NCI-H187 (cell line): ENCODE data around the gene ZFPL1.
A peak's percentile ranks its signal among the peaks of the same experiment; 100 is the strongest.

Experiments used
- DNase-seq, 2 experiments: peaks; one replicate each; lab custom pipeline; 2025; lab: John Stamatoyannopoulos, UW

Gene ZFPL1

DNA sequence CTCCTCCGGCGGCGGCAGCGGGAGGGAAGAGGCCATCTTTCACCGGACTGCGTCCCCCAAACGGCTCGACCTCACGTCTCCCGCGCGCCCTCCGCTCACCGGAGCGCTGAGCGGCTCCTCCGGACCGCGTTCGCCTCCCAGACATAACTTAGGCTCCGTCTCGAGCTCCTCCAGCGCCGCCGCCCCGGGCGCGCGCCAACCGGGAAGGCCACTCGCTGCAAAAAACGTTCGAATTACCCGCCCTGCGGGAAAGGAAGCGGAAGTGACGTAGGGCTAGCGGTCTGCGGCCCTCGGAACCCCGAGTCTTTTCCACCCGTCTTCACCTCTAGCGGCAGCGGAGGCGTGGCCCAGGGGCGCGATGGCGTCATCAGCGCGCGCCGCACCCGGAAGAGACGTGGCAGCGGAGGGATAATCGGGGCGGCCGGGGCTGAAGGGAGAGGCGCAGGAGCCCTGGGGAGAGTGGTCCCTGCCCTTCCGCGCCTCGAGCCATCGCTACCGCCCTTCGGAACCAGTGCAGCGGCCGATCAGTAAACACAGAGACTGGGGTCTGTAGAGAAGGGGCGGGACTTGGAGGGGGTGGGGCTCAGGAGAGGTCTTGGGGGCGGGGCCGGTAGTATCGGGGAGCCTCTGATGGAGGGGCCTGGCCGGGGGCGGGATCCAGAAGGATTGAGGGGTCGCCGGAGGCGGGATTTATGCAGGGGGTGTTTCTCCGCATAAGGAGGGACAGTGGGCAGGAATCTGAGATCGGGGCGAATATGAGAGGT is at the start of gene ZFPL1, which contains the start of gene CDCA5:
TSS of gene ZFPL1 (plus strand) at position 389 of the 764 bp plus-strand sequence. CDS start 477 bp downstream, outside the sequence.
TSS of gene CDCA5 (minus strand) at position 207 of the 764 bp plus-strand sequence. CDS start at position 145, 62 bp downstream.
- DNase-seq: peak; percentile 84 to 86

DNA sequence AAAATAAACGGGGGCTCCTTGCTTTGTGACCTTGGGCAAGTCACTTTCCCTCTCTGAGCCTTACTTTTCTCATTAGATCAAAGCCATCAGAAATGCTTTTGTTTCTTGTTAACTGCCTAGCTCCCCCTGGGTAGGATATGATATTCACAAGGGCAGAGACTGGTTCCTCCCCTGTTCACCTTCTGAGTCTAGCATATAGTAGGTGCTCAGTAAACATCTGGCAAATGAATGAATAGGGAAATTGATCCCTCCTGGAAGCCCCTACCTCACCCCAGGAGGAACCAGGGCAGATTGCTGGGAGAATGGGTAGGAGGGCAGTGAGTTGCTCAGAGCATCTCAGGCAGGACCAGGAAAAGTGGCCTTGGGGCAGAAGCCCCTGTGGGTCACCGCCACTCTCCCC is 49.6 kb upstream of the ZFPL1 start:
- no peak for DNase-seq

- DNase-seq: no peak
Measured at GRCh38 chr11:65035579-65035978, 48.4 kb upstream of the ZFPL1 start.

GRCh38 chr11:65036931-65037330 is 47.1 kb upstream of the ZFPL1 start:
- DNase-seq: no peak

GRCh38 chr11:65040520-65040846 is 43.5 kb upstream of the ZFPL1 start:
- no peak for DNase-seq

- DNase-seq: peak; percentile 87
Measured at GRCh38 chr11:65040847-65041622, 43.0 kb upstream of the ZFPL1 start, which contains the start of gene SAC3D1. Gene SAC3D1, plus strand, starts transcription at chr11:65041210. Its CDS starts 83 bp downstream, at chr11:65041293.

- no peak for DNase-seq
Measured at GRCh38 chr11:65042891-65043290, 41.1 kb upstream of the ZFPL1 start.

DNA sequence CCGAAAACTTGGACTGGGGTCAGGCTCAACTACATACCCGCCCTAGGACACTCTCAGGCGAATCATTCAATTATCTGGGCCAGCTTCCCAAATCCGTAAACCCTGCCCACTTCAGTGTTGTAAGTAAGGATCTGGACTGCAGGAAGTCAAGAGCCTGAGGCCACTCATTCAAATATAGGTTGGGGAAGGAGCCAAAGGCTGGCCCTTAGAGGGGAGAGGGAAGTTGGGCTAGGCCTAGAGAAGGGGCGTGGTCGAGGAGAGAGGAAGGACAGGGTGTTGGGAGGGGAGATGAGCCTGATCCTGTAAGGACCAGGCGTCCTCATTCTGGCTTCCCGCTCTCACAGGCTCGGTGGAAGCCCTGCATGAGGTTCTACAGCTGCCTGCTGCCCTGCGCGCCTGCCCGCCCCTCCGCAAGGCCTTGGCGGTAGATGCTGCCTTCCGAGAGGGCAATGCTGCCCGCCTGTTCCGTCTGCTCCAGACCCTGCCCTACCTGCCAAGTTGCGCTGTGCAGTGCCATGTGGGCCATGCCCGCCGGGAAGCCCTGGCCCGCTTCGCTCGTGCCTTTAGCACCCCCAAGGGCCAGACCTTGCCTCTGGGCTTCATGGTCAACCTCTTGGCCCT is 40.0 kb upstream of the ZFPL1 start:
- no peak for DNase-seq

DNA sequence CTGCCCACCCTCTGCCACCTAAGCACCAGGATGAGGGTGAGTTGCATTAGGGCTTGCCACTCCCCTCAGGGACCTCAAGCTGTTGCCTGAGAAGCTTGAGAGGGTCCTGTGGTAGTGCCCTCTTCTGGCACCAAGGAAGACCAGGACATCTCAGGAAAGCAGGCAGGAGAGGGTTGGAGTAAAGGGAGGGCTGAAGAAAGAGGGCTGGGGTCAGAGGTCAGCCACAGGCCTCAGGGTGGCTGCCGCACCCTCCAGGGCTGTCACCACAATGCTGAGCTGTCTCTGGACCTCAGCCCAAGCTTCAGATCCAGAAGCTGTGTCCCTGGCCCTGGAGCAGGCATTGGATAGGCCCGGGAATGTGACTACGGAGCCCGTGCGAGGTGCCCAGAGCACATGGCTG is 39.0 kb upstream of the ZFPL1 start:
- no peak for DNase-seq

DNA sequence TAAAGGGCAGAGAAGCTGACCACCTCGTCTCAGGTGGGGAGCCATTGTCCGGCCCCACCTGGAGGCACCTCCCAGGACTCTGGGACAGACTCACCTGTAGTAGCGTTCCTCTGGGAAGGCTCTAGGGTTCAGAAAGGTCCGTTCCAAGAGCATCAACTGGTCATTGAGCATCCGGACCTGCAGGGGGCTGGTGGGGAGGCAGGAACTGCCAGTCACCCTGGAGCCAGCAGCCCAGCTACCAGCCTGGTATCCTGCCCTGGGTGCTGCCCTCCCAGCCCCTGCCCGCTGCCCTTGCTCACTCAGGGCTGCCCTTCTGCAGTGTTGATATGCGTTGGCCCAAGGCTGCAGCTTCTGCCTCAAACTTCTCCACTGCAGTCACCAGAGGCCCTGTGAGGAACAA is 38.3 kb upstream of the ZFPL1 start:
- no peak for DNase-seq

DNA sequence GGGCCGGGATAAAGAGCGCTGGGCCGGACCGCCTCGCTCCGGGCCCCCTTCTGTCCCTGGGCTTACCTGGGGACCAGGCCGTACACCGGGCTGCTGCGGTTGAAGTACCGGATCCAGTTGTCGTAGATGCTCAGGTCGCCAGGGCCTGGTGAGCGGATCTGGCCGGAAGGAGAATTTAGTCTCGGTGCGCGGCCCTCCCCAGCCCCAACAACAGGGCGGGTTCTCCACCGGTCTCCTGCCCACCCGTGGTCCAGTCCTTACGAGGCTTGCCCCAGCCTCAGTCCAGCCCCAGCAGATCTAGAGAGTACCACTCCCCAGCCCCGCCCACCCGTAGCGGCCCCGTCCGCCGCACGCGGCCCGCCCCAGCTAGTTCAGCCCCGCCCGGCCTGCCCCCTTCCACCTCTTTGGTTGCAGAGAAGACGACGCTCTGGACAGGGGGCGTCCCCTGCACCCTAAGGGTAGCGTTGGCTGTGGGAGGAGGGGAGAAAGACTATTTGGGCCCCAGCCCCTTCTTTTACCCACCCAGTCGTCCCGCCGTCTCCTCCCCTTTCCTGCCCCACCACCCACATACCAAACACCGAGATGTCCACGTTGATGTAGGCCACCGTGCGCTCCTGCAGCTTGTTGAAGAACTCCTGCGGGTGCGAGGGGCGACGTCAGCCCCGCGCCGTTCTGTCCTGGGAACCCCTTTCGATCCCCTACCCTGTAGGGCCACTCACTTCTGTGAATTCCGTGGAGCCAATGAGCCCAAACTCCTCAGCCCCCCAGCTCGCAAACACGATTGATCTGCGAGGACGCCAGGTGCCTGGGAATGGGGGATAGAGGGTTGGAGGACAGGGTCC is 36.2 kb upstream of the ZFPL1 start:
- no peak for DNase-seq

GRCh38 chr11:65051398-65051858 is 32.6 kb upstream of the ZFPL1 start:
- DNase-seq: no peak

GRCh38 chr11:65053827-65054508 is 30.1 kb upstream of the ZFPL1 start:
- no peak for DNase-seq

- no peak for DNase-seq
Measured at GRCh38 chr11:65055538-65055937, 28.5 kb upstream of the ZFPL1 start.

- no peak for DNase-seq
Measured at GRCh38 chr11:65056999-65057398, 27.0 kb upstream of the ZFPL1 start.

- DNase-seq: no peak
Measured at GRCh38 chr11:65057526-65057925, 26.5 kb upstream of the ZFPL1 start.

DNA sequence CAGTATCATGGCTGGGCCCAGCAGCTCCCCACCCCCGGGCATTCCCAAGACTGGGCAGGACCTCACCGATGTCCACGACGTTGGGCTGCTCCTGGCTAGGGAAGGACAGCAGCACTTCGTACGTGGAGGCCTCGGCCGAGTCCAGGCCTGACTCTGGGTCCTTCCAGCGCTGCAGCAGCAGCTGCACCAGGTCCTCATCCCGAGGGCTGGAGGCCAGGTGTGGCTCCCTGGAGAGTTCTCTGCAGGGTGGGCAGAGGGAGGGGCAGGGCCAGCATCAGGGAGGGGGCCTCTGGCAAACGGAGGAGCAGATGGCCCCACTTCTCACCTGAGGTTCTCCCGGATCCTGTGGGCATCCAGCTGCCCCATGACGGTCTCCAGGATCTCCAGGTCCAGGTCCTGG is 26.0 kb upstream of the ZFPL1 start:
- no peak for DNase-seq

DNA sequence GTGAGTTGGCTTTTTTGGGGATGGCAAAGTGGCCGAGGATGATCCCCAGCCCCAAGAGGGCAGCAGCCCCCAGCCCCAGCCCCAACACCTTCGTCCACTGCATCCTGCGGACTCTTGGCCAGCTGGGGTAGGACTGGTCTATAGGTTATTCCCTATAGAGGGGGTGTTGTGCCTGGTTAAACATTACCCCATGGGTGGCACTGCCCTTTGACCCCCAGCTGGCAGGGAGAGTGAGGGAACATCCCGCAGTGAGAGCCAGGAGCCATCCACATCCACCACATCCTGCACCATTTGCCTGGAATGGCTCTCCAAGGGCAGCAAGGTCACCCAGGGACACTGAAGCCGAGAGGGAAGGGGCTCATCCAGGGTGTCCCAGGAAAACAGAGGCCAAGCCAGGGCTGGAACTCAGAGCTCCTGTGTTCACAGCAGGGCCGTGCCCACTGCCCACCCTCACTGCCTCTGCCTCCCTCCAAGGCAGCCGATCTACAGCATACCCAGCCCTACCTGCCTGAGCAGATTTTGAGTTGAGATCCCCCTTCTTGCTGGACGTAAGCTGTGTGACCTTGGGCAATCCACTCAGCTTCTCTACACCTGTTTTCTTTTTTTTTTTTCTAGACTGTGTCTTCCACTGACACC is 25.5 kb upstream of the ZFPL1 start, which contains the start of gene NAALADL1:
TSS of gene NAALADL1 (minus strand) at position 135 of the 636 bp plus-strand sequence. CDS start at position 103, 32 bp downstream.
- DNase-seq: no peak

DNA sequence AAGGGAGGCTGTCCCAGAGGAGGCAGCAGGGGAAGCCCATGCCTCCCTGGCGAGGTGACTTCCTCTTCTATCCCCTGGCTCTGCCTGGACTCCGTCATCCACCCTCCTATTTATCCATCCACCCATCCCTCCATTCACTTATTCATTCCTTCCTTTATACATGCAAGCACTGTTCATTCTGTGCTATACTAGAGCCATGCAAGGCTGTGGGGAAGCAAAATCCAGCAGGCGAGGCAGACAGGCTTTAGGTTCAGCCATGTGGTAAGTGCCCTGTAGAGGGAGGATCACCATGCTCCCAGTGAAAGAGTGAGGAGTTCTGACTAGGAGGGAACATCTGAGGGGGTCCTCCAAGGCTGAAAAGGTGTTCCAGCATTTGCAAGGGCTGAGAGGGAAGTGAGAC is 24.5 kb upstream of the ZFPL1 start:
- DNase-seq: no peak
